Measurements from ENCODE around the gene GRIA3.

DNA sequence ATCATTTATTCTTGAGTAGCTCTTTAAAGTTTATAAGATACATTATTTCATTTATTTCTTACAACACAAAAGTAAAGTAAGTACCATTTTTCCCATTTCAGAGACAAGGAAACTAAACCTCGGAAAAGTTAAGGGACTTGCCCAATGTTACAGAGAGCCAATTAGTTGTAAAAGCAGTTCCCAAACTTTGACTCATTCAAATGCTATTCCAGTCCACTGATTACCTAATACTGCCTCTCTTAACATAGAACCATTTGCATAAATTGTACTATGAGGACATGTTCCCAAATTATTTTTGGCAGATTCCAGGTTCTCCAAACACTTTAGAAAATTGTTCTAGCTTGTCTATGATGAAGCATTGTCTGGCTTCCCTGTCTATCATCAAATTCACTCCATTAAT, 45.6 kb upstream of the GRIA3 start:
- TF ChIP-seq, protein P1, sequence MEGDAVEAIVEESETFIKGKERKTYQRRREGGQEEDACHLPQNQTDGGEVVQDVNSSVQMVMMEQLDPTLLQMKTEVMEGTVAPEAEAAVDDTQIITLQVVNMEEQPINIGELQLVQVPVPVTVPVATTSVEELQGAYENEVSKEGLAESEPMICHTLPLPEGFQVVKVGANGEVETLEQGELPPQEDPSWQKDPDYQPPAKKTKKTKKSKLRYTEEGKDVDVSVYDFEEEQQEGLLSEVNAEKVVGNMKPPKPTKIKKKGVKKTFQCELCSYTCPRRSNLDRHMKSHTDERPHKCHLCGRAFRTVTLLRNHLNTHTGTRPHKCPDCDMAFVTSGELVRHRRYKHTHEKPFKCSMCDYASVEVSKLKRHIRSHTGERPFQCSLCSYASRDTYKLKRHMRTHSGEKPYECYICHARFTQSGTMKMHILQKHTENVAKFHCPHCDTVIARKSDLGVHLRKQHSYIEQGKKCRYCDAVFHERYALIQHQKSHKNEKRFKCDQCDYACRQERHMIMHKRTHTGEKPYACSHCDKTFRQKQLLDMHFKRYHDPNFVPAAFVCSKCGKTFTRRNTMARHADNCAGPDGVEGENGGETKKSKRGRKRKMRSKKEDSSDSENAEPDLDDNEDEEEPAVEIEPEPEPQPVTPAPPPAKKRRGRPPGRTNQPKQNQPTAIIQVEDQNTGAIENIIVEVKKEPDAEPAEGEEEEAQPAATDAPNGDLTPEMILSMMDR (IDR thresholded peaks at IDR 0.05; ENCODE audit: poor library complexity): no peak
- no peak for TF ChIP-seq EZH2 (IDR thresholded peaks at IDR 0.05; ENCODE audit: borderline replicate concordance)
- TF ChIP-seq EZH2phosphoT487 (IDR thresholded peaks at IDR 0.05; ENCODE audit: low read depth, severe bottlenecking, unreplicated experiment): no peak
